CD4-positive, alpha-beta T cell (primary cell): ENCODE results near the gene DSC2. TPM values are rescaled to one million over a fixed set of nuclear protein-coding genes. Genes with fewer than 3 reads are reported as not detected.

Source experiments
- ATAC-seq: fragments of 200-7000 bp; cut with Tn5 transposase; one replicate; pipeline ENCODE4 v1.10.0; 2022; ENCODE audit warnings: mild to moderate bottlenecking; ENCODE audit not compliant: poor library complexity
- CTCF ChIA-PET: fragments of 350-600 bp; sonication (Branson Sonifier 250); formaldehyde crosslinking; loops from one replicate; lab custom pipeline; 2021; ENCODE audit warnings: antibody characterized with exemption, inconsistent platforms; lab: Charles Lee
- POLR2A ChIA-PET: fragments of 350-600 bp; sonication (Branson Sonifier 250); formaldehyde crosslinking; loops from one replicate; lab custom pipeline; 2021; ENCODE audit warnings: antibody characterized with exemption, inconsistent platforms; lab: Charles Lee
- DNase-seq, 14 experiments: peaks; one replicate each; pipeline ENCODE4 v3.0.0-alpha.2; 2013 to 2020; ENCODE audit warnings: mixed read lengths in 2 of 14
- H3K27ac ChIP-seq, 2 donors: one replicate each; pipeline versions ENCODE4 v1.5.1 to v1.7.0; 2013; ENCODE audit warnings: low read length in 2 of 2, low read depth in 1 of 2, mild to moderate bottlenecking in 1 of 2
- H3K27me3 ChIP-seq, 2 experiments: 1 replicate in 1 of 2; 2 replicates in 1 of 2; pipeline versions ENCODE4 v1.6.1 to v1.7.0; 2013; ENCODE audit warnings: low read length in 2 of 2, control low read depth in 1 of 2, mild to moderate bottlenecking in 1 of 2, moderate library complexity in 1 of 2; ENCODE audit not compliant: insufficient read depth in 2 of 2, control insufficient read depth in 1 of 2
- H3K36me3 ChIP-seq: one replicate; pipeline ENCODE4 v1.6.1; 2013; ENCODE audit warnings: low read length, control low read depth; ENCODE audit not compliant: insufficient read depth
- H3K4me1 ChIP-seq: one replicate; pipeline ENCODE4 v1.6.1; 2013; ENCODE audit warnings: low read length, control low read depth; ENCODE audit not compliant: insufficient read depth
- H3K4me3 ChIP-seq: one replicate; pipeline ENCODE4 v1.5.1; 2013; ENCODE audit warnings: mild to moderate bottlenecking, low read length, moderate library complexity
- H3K9me3 ChIP-seq, 2 experiments: 1 replicate in 1 of 2; 2 replicates in 1 of 2; pipeline versions ENCODE4 v1.6.1 to v1.7.0; 2013; ENCODE audit warnings: low read length in 2 of 2, mild to moderate bottlenecking in 2 of 2, control low read depth in 1 of 2, moderate library complexity in 1 of 2; ENCODE audit not compliant: control insufficient read depth in 1 of 2, insufficient read depth in 1 of 2
- H3K27ac Mint-ChIP-seq: one replicate; pipeline ENCODE4 v1.8.0; 2020; ENCODE audit warnings: mixed read lengths
- H3K27me3 Mint-ChIP-seq: one replicate; pipeline ENCODE4 v1.8.0; 2021; ENCODE audit warnings: mixed read lengths
- H3K36me3 Mint-ChIP-seq: one replicate; pipeline ENCODE4 v1.8.0; 2021; ENCODE audit warnings: low read depth, mixed read lengths
- H3K4me1 Mint-ChIP-seq: one replicate; pipeline ENCODE4 v1.8.0; 2021; ENCODE audit warnings: low read depth, mixed read lengths
- H3K4me3 Mint-ChIP-seq: one replicate; pipeline ENCODE4 v1.8.0; 2020; ENCODE audit warnings: mild to moderate bottlenecking, mixed read lengths
- H3K9me3 Mint-ChIP-seq: one replicate; pipeline ENCODE4 v1.8.0; 2020; ENCODE audit warnings: mixed read lengths
- intact Hi-C, 2 experiments: fragments of 100-400 bp; cut with DNase I in 1 of 2; cut with micrococcal nuclease in 1 of 2; formaldehyde crosslinking; loops; one replicate each; pipeline versions ENCODE4 v1.15.1 to v1.9.0; 2023 to 2025; cut with DNase I, micrococcal nuclease
- total RNA-seq, 174 experiments: library from RNA in 2 of 174; stranded (reverse) in 2 of 174; gene quantifications; one replicate each; pipeline ENCODE4 v1.2.3 and lab custom pipeline; 2021 to 2026
- TF ChIP-seq, protein P1 (sequence below): fragments of 200-600 bp; IDR thresholded peaks from one replicate; pipeline ENCODE4 v1.8.0; 2022; ENCODE audit warnings: antibody characterized with exemption, mild to moderate bottlenecking

The DSC2 gene
- total RNA-seq, 2 experiments from 2014 or later, result not detected

DNA sequence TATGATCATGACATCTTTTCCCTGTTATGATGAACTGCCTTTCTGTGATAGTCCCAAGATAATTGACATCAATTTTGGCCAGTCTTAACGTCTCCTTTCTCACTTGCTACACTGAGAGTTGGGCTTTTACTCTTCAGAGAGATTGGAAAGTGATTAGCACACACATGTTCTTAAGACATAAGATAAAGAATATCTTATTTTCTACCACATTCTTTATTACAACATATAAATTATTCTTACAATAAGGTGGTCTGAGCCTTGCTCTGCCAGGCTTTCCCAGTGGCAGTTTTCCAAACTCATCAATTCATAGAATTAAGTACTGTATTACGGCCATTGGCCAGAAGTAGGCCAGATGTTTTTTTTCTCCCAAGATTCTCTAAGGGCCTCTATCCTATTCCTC is 54.0 kb downstream of the DSC2 start:
- intact Hi-C loops, result no loop called here

DNA sequence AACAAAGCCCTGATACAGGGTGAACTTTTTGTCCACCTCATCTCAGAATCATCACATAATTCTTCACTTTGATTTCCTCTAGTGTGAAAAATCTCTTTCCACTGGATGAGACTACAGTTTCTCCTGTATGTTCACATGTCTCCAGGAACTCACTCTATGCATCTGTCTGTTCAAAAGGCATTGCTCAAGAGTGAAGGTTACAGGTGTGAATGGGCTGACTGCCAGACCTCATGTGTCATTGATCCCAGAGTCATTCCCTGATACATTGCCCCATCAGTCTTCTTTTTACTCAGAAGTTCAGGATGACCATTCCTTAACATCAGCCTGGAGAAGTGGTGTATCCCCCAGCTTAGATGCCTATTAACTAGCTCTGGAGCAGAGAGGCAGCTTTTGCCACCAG is 55.3 kb downstream of the DSC2 start:
- Mint-ChIP-seq H3K9me3 (peaks cover 16% of the 10 kb centered on the region), H3K4me1 (no peaks in the 10 kb centered on the region), H3K27ac (no peak overlapping the region), H3K27me3 (peaks cover 34% of the 10 kb centered on the region), H3K36me3 (no peaks in the 10 kb centered on the region), H3K4me3 (no peak overlapping the region)
- H3K27me3 ChIP-seq, result peaks cover 9 to 22% of the 10 kb centered on the region in 2 experiments
- H3K9me3 ChIP-seq, result peaks cover 1 to 12% of the 10 kb centered on the region in 2 experiments
- no peak for ATAC-seq
- DNase-seq, result no peak
- H3K4me3 ChIP-seq, result no peak overlapping the region
- no peaks in the 10 kb centered on the region for H3K4me1 ChIP-seq
- H3K36me3 ChIP-seq, result no peaks in the 10 kb centered on the region
- TF ChIP-seq, protein P1, sequence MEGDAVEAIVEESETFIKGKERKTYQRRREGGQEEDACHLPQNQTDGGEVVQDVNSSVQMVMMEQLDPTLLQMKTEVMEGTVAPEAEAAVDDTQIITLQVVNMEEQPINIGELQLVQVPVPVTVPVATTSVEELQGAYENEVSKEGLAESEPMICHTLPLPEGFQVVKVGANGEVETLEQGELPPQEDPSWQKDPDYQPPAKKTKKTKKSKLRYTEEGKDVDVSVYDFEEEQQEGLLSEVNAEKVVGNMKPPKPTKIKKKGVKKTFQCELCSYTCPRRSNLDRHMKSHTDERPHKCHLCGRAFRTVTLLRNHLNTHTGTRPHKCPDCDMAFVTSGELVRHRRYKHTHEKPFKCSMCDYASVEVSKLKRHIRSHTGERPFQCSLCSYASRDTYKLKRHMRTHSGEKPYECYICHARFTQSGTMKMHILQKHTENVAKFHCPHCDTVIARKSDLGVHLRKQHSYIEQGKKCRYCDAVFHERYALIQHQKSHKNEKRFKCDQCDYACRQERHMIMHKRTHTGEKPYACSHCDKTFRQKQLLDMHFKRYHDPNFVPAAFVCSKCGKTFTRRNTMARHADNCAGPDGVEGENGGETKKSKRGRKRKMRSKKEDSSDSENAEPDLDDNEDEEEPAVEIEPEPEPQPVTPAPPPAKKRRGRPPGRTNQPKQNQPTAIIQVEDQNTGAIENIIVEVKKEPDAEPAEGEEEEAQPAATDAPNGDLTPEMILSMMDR, result no peak
- ChIA-PET POLR2A (no interaction called here), CTCF (no interaction called here)
- intact Hi-C loops, result no loop called here
- no peak overlapping the region for H3K27ac ChIP-seq

More for the DNA sequence above, 54.0 kb downstream of the DSC2 start:
- Mint-ChIP-seq H3K9me3 (peaks cover 19% of the 10 kb centered on the region), H3K4me1 (no peaks in the 10 kb centered on the region), H3K36me3 (no peaks in the 10 kb centered on the region), H3K4me3 (no peak overlapping the region), H3K27ac (no peak overlapping the region), H3K27me3 (peaks cover 27% of the 10 kb centered on the region)
- Histone ChIP-seq H3K36me3 (no peaks in the 10 kb centered on the region), H3K4me3 (no peak overlapping the region), H3K27me3 (peaks cover 5 to 10% of the 10 kb centered on the region in 2 experiments), H3K9me3 (peaks cover 0 to 3% of the 10 kb centered on the region in 2 experiments), H3K4me1 (no peaks in the 10 kb centered on the region), H3K27ac (no peak overlapping the region)
- TF ChIP-seq, protein P1, result no peak
- CTCF ChIA-PET, result no interaction called here
- ATAC-seq (no peak), DNase-seq (no peak)
- POLR2A ChIA-PET, result no interaction called here

DNA sequence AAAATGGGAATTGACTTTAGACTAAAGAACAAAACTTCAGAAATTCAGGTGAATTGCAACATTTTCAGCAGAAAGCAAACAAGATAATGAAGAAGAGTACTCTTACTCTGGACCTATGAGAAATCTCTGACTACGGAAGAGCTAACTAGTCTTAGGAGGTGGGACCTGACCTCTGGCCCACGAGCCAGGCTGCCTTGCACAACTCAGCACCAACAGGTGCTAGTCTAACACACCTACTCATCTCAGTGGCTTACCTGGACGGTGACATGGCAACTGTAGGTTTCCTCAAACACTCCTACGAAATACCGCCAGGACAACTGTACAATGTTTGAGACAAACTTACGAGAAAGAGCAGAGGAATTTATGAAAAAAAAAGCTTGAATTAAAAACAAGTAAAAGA is 56.6 kb downstream of the DSC2 start:
- Histone ChIP-seq H3K27me3 (peaks cover 19 to 31% of the 10 kb centered on the region in 2 experiments), H3K27ac (no peak overlapping the region), H3K4me3 (no peak overlapping the region), H3K36me3 (no peaks in the 10 kb centered on the region), H3K4me1 (no peaks in the 10 kb centered on the region), H3K9me3 (peaks cover 0 to 20% of the 10 kb centered on the region in 2 experiments)
- TF ChIP-seq, protein P1, result no peak
- no peak overlapping the region for H3K4me3 Mint-ChIP-seq
- ChIA-PET CTCF (no interaction called here), POLR2A (no interaction called here)
- H3K36me3 Mint-ChIP-seq, result no peaks in the 10 kb centered on the region
- DNase-seq (no peak), ATAC-seq (no peak)
- H3K4me1 Mint-ChIP-seq, result peaks cover 6% of the 10 kb centered on the region
- intact Hi-C loops, result no loop called here
- no peak overlapping the region for H3K27ac Mint-ChIP-seq
- H3K9me3 Mint-ChIP-seq, result peaks cover 16% of the 10 kb centered on the region
- peaks cover 47% of the 10 kb centered on the region for H3K27me3 Mint-ChIP-seq
